C4-2B (cell line): Measurements from ENCODE around the gene SUCLG1.

ENCODE experiments used
- H3K27ac ChIP-seq: fragments of 450-650 bp; 2 replicates; pipeline ENCODE4 v1.5.1; 2017
- ZFX ChIP-seq: fragments of 450-650 bp; IDR thresholded peaks from 2 replicates; pipeline ENCODE4 v1.6.1; 2017
- TF ChIP-seq, protein P1 (sequence below): fragments of 450-650 bp; conservative IDR thresholded peaks from 2 replicates; pipeline ENCODE4 v1.5.1; 2017; ENCODE audit warnings: mild to moderate bottlenecking

Gene SUCLG1

DNA sequence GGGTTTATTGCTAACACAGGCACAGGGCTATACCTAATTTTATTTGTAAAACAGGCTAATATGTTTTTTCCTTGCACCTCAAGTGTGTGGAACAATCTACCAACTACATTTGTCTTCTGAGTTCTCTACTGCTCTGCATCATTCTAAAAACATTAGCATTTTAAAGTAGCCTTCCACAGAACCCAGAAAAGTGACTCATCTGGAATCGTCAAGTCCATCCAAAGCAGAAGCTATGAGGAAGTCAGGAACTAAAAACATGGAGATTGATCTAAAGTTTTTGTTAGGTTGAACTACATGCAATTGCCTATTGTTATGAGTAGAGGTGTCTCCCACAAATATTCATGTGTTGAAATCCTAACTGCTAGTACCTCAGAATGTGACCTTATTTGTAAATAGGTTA is 70.9 kb downstream of the SUCLG1 start:
- H3K27ac ChIP-seq, result no peak overlapping the region
- no peak for TF ChIP-seq ZFX
- TF ChIP-seq, protein P1, sequence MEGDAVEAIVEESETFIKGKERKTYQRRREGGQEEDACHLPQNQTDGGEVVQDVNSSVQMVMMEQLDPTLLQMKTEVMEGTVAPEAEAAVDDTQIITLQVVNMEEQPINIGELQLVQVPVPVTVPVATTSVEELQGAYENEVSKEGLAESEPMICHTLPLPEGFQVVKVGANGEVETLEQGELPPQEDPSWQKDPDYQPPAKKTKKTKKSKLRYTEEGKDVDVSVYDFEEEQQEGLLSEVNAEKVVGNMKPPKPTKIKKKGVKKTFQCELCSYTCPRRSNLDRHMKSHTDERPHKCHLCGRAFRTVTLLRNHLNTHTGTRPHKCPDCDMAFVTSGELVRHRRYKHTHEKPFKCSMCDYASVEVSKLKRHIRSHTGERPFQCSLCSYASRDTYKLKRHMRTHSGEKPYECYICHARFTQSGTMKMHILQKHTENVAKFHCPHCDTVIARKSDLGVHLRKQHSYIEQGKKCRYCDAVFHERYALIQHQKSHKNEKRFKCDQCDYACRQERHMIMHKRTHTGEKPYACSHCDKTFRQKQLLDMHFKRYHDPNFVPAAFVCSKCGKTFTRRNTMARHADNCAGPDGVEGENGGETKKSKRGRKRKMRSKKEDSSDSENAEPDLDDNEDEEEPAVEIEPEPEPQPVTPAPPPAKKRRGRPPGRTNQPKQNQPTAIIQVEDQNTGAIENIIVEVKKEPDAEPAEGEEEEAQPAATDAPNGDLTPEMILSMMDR, result no peak

DNA sequence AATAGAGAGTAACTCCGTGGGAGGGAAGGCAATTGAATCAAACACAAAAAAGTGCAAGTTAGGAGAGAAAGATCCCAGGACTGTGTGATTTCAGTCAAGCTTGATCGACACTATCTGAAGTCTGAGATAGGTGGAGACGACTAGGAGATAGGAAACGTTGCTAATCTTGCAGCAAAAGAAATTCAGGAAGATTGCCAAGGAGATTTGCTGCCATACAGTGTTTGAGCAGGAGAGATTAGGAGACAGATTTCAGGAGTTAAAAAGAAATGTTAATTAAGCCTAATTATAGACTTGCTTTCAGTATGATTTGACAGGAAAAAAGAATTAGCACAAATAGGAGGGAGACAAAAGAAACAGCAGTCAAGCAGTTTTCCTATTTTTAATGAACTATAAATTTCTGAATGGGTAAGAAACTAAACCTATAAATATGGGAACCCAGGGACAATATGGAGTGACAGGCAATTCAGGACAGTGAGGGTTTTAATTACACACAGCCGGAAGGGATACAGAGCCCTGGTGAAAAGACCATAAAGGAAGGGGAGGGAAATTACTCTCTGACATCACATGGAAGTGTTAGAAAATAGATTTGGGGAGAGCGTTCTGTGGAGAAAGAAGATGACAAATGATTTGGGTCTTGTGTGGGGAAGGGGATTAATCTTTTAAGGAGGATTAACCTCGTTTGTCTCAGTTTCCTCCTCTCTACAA is 72.6 kb downstream of the SUCLG1 start:
- H3K27ac ChIP-seq, result no peak overlapping the region
- TF ChIP-seq, protein P1, result no peak
- no peak for TF ChIP-seq ZFX

DNA sequence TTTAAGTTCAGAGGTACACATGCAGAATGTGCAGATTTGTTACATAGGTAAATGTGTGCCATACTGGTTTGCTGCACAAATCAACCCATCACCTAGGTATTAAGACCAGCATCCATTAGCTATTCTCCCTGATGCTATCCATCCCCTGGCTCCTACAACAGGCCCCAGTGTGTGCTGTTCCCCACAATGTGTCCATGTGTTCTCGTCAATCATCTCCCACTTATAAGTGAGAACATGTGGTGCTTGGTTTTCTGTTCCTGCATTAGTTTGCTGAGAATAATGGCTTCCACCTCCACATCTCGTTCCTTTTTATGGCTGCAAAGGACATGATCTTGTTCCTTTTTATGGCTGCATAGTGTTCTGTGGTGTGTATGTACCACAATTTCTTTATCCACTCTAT is 75.8 kb downstream of the SUCLG1 start:
- TF ChIP-seq, protein P1, result no peak
- TF ChIP-seq ZFX, result no peak
- H3K27ac ChIP-seq, result no peak overlapping the region

DNA sequence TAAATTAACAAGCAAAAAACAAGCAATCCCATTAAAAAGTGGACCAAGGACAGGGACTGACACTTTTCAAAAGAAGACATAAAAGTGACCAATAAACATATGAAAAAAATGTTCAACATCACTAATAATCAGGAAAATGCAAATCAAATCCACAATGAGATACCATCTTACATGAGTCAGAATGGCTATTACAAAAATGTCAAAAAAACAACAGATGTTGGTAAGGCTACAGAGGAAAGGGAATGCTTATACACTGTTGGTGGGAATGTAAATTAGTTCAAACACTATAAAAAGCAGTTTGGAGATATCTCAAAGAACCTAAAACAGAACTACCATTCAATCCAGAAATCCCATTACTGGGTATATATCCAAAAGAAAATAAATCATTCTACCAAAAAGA is 78.2 kb downstream of the SUCLG1 start:
- no peak for TF ChIP-seq ZFX
- TF ChIP-seq, protein P1, result no peak
- H3K27ac ChIP-seq, result no peak overlapping the region

DNA sequence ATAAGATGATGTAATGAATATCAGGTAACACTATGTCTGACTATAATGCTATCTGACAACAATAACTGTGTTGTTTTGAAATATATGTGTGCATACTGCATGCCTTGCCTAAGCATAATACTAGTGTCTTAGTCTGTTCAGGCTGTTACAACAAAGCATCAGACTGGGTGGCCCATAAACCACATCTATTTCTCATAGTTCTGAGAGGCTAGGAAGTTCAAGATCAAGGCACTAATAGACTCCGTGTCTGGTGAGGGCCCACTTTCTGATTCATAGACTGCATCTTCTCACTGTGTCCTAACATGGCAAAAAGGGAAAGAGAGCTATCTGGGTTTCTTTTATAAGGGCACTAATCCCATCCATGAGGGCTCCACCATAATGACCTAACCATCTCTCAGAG is 80.1 kb downstream of the SUCLG1 start:
- no peak for TF ChIP-seq ZFX
- TF ChIP-seq, protein P1, result no peak
- H3K27ac ChIP-seq, result no peak overlapping the region

DNA sequence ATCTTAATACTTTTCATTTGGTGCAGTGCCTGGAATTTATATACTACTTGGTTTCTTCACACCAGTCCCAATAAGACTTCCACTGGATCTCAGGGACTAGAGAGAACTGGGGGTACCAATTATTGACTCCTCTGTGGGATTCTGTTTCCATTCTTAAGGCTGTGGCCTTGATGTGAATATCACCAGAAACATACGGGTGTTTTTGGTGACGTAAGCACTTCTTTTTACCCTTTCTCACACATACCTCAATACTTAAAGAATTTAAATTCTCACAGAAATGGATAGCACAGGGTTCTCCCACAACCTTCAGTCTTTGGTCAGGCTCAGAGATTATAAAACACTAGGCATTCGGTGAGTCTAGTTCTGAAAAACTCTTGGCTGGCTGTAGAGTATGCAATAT is 84.1 kb downstream of the SUCLG1 start:
- H3K27ac ChIP-seq, result no peak overlapping the region
- no peak for TF ChIP-seq ZFX
- TF ChIP-seq, protein P1, result no peak

DNA sequence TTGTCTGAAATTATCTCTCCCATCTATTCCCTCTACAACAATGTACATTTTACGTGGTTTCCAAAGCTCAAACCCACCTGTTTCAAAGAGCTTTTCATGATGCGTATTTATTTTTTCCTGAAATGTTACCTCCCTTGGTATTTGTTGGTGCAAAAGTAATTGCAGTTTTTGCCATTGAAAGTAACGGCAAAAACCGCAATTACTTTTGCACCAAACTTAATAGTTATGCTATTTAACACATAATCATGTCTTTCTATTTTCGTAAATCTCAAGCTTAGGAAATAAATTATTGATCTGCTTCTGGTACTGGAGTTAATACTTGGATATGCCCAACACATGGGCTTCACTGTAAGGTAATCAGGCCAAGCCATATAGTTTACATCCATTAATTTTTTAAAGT is 85.2 kb downstream of the SUCLG1 start:
- TF ChIP-seq, protein P1, result no peak
- no peak for TF ChIP-seq ZFX
- H3K27ac ChIP-seq, result no peak overlapping the region
